ENCODE results near the gene SGCD.

SGCD gene

GRCh38 chr5:156475182-156476157 lies 148.5 kb downstream of the SGCD start:
- Histone ChIP-seq H4K8ac (ENCODE audit: low read depth, low read length) (no peak overlapping the region), H3K4me3 (ENCODE audit: low read length) (no peak overlapping the region), H3K79me1 (ENCODE audit: low read length) (no peaks in the 10 kb centered on the region), H3K4ac (ENCODE audit: low read depth, low read length) (no peak overlapping the region), H3K27ac (ENCODE audit: low read depth, low read length) (no peak overlapping the region), H4K5ac (ENCODE audit: low read length) (no peak overlapping the region), H3K56ac (ENCODE audit: low read length) (no peak overlapping the region), H2BK15ac (replicated peaks; ENCODE audit: low read depth) (no peak overlapping the region), H3K4me2 (ENCODE audit: low read length) (no peak overlapping the region), H3K27me3 (ENCODE audit: insufficient read depth, low read length, poor library complexity) (no peaks in the 10 kb centered on the region), H3K18ac (ENCODE audit: low read length) (no peak overlapping the region), H2BK120ac (ENCODE audit: low read depth, low read length) (no peak overlapping the region), H2BK5ac (ENCODE audit: low read length) (no peak overlapping the region), H3K4me1 (ENCODE audit: control insufficient read depth, low read depth, low read length) (peaks cover 1% of the 10 kb centered on the region), H2AK5ac (ENCODE audit: low read length) (no peak overlapping the region), H3K9ac (ENCODE audit: low read length) (no peak overlapping the region), H3K79me2 (ENCODE audit: control insufficient read depth, insufficient read depth, low read length) (no peaks in the 10 kb centered on the region), H3K36me3 (ENCODE audit: control insufficient read depth, insufficient read depth, low read length) (no peaks in the 10 kb centered on the region), H3K23ac (ENCODE audit: low read length) (no peak overlapping the region)
- WGBS (ENCODE audit: extremely low coverage, insufficient coverage, low lambda C conversion rate) = no CpG with 5 or more reads among the region's 4 CpGs
- peak; percentile 87 for DNase-seq

- no peak for DNase-seq
- H3K56ac ChIP-seq (ENCODE audit: low read length) = no peak overlapping the region
These were observed 149.2 kb downstream of the SGCD start for GRCh38 chr5:156476158-156476551.

GRCh38 chr5:156476678-156477077 lies 149.7 kb downstream of the SGCD start:
- H3K4me3 ChIP-seq (ENCODE audit: low read length) = no peak overlapping the region

More at GRCh38 chr5:156476158-156476551, 149.2 kb downstream of the SGCD start:
- Histone ChIP-seq H2BK120ac (ENCODE audit: low read depth, low read length) (no peak overlapping the region), H3K9ac (ENCODE audit: low read length) (no peak overlapping the region), H3K27ac (ENCODE audit: low read depth, low read length) (no peak overlapping the region), H3K23ac (ENCODE audit: low read length) (no peak overlapping the region), H2BK15ac (replicated peaks; ENCODE audit: low read depth) (no peak overlapping the region), H3K79me1 (ENCODE audit: low read length) (no peaks in the 10 kb centered on the region), H3K79me2 (ENCODE audit: control insufficient read depth, insufficient read depth, low read length) (no peaks in the 10 kb centered on the region), H4K8ac (ENCODE audit: low read depth, low read length) (no peak overlapping the region), H3K4me2 (ENCODE audit: low read length) (no peak overlapping the region), H2AK5ac (ENCODE audit: low read length) (no peak overlapping the region), H3K36me3 (ENCODE audit: control insufficient read depth, insufficient read depth, low read length) (no peaks in the 10 kb centered on the region), H3K27me3 (ENCODE audit: insufficient read depth, low read length, poor library complexity) (no peaks in the 10 kb centered on the region), H3K4me1 (ENCODE audit: control insufficient read depth, low read depth, low read length) (peaks cover 1% of the 10 kb centered on the region), H4K5ac (ENCODE audit: low read length) (no peak overlapping the region), H2BK5ac (ENCODE audit: low read length) (no peak overlapping the region), H3K4ac (ENCODE audit: low read depth, low read length) (no peak overlapping the region), H3K4me3 (ENCODE audit: low read length) (no peak overlapping the region), H3K18ac (ENCODE audit: low read length) (no peak overlapping the region)
- no CpG with 5 or more reads among the region's 3 CpGs for WGBS (ENCODE audit: extremely low coverage, insufficient coverage, low lambda C conversion rate)

GRCh38 chr5:156477196-156477595 lies 150.2 kb downstream of the SGCD start:
- Histone ChIP-seq H3K4me2 (ENCODE audit: low read length) (no peak overlapping the region), H2AK5ac (ENCODE audit: low read length) (no peak overlapping the region), H3K36me3 (ENCODE audit: control insufficient read depth, insufficient read depth, low read length) (no peaks in the 10 kb centered on the region), H4K8ac (ENCODE audit: low read depth, low read length) (no peak overlapping the region), H3K23ac (ENCODE audit: low read length) (no peak overlapping the region), H3K56ac (ENCODE audit: low read length) (no peak overlapping the region), H2BK15ac (replicated peaks; ENCODE audit: low read depth) (no peak overlapping the region), H3K4ac (ENCODE audit: low read depth, low read length) (no peak overlapping the region), H3K4me3 (ENCODE audit: low read length) (no peak overlapping the region), H3K18ac (ENCODE audit: low read length) (no peak overlapping the region), H3K79me2 (ENCODE audit: control insufficient read depth, insufficient read depth, low read length) (no peaks in the 10 kb centered on the region), H2BK120ac (ENCODE audit: low read depth, low read length) (no peak overlapping the region), H2BK5ac (ENCODE audit: low read length) (no peak overlapping the region), H3K4me1 (ENCODE audit: control insufficient read depth, low read depth, low read length) (peaks cover 1% of the 10 kb centered on the region), H3K79me1 (ENCODE audit: low read length) (no peaks in the 10 kb centered on the region), H3K27ac (ENCODE audit: low read depth, low read length) (no peak overlapping the region), H3K27me3 (ENCODE audit: insufficient read depth, low read length, poor library complexity) (no peaks in the 10 kb centered on the region), H3K9ac (ENCODE audit: low read length) (no peak overlapping the region), H4K5ac (ENCODE audit: low read length) (no peak overlapping the region)
- WGBS (ENCODE audit: extremely low coverage, insufficient coverage, low lambda C conversion rate) = no CpG with 5 or more reads among the region's 1 CpG
- DNase-seq = no peak

More at GRCh38 chr5:156476678-156477077, 149.7 kb downstream of the SGCD start:
- no peak overlapping the region for H4K8ac ChIP-seq (ENCODE audit: low read depth, low read length)
- no peak overlapping the region for H4K5ac ChIP-seq (ENCODE audit: low read length)
- no CpG with 5 or more reads among the region's 2 CpGs for WGBS (ENCODE audit: extremely low coverage, insufficient coverage, low lambda C conversion rate)
- H3K79me2 ChIP-seq (ENCODE audit: control insufficient read depth, insufficient read depth, low read length) = no peaks in the 10 kb centered on the region
- peak; percentile 27 for DNase-seq
- peaks cover 1% of the 10 kb centered on the region for H3K4me1 ChIP-seq (ENCODE audit: control insufficient read depth, low read depth, low read length)
- H3K4ac ChIP-seq (ENCODE audit: low read depth, low read length) = no peak overlapping the region
- H2BK5ac ChIP-seq (ENCODE audit: low read length) = no peak overlapping the region
- H3K36me3 ChIP-seq (ENCODE audit: control insufficient read depth, insufficient read depth, low read length) = no peaks in the 10 kb centered on the region
- no peak overlapping the region for H3K4me2 ChIP-seq (ENCODE audit: low read length)
- no peak overlapping the region for H3K9ac ChIP-seq (ENCODE audit: low read length)
- no peak overlapping the region for H3K23ac ChIP-seq (ENCODE audit: low read length)
- H3K79me1 ChIP-seq (ENCODE audit: low read length) = no peaks in the 10 kb centered on the region
- H3K27ac ChIP-seq (ENCODE audit: low read depth, low read length) = no peak overlapping the region
- no peak overlapping the region for H2BK120ac ChIP-seq (ENCODE audit: low read depth, low read length)
- H2AK5ac ChIP-seq (ENCODE audit: low read length) = no peak overlapping the region
- no peak overlapping the region for H3K18ac ChIP-seq (ENCODE audit: low read length)
- no peak overlapping the region for H2BK15ac ChIP-seq (replicated peaks; ENCODE audit: low read depth)
- H3K27me3 ChIP-seq (ENCODE audit: insufficient read depth, low read length, poor library complexity) = no peaks in the 10 kb centered on the region
- no peak overlapping the region for H3K56ac ChIP-seq (ENCODE audit: low read length)

- H3K4me3 ChIP-seq (ENCODE audit: low read length) = no peak overlapping the region
- H2AK5ac ChIP-seq (ENCODE audit: low read length) = no peak overlapping the region
- H3K27me3 ChIP-seq (ENCODE audit: insufficient read depth, low read length, poor library complexity) = no peaks in the 10 kb centered on the region
- no peak overlapping the region for H3K27ac ChIP-seq (ENCODE audit: low read depth, low read length)
- DNase-seq = peak; percentile 35
- no peak overlapping the region for H4K8ac ChIP-seq (ENCODE audit: low read depth, low read length)
- H3K36me3 ChIP-seq (ENCODE audit: control insufficient read depth, insufficient read depth, low read length) = no peaks in the 10 kb centered on the region
- H3K4me2 ChIP-seq (ENCODE audit: low read length) = no peak overlapping the region
- H4K5ac ChIP-seq (ENCODE audit: low read length) = no peak overlapping the region
- H3K79me1 ChIP-seq (ENCODE audit: low read length) = no peaks in the 10 kb centered on the region
- H2BK120ac ChIP-seq (ENCODE audit: low read depth, low read length) = no peak overlapping the region
- no peak overlapping the region for H2BK5ac ChIP-seq (ENCODE audit: low read length)
- no peak overlapping the region for H3K9ac ChIP-seq (ENCODE audit: low read length)
- H3K18ac ChIP-seq (ENCODE audit: low read length) = no peak overlapping the region
- no peak overlapping the region for H3K56ac ChIP-seq (ENCODE audit: low read length)
- no peaks in the 10 kb centered on the region for H3K79me2 ChIP-seq (ENCODE audit: control insufficient read depth, insufficient read depth, low read length)
- H3K23ac ChIP-seq (ENCODE audit: low read length) = no peak overlapping the region
- H2BK15ac ChIP-seq (replicated peaks; ENCODE audit: low read depth) = no peak overlapping the region
- no peak overlapping the region for H3K4ac ChIP-seq (ENCODE audit: low read depth, low read length)
- no CpG with 5 or more reads among the region's 1 CpG for WGBS (ENCODE audit: extremely low coverage, insufficient coverage, low lambda C conversion rate)
- peaks cover 1% of the 10 kb centered on the region for H3K4me1 ChIP-seq (ENCODE audit: control insufficient read depth, low read depth, low read length)
These were observed 152.9 kb downstream of the SGCD start for GRCh38 chr5:156479849-156480248.
